Transverse colon (tissue), 3 donors: ENCODE data around the gene FMOD.

Experiments used
- CTCF ChIP-seq, 5 experiments: fragments of 200-600 bp in 3 of 5; fragments of 450-650 bp in 2 of 5; sonication (generic) in 3 of 5; IDR thresholded peaks; 1 replicate in 2 of 5; 2 replicates in 3 of 5; pipeline ENCODE4 v1.5.1; 2016 to 2017; ENCODE audit warnings: antibody characterized with exemption in 5 of 5, inconsistent platforms in 3 of 5, mild to moderate bottlenecking in 2 of 5, moderate library complexity in 1 of 5
- EP300 ChIP-seq: sonication (generic); formaldehyde crosslinking; IDR thresholded peaks from one replicate; pipeline ENCODE4 v1.6.1; 2017; ENCODE audit warnings: antibody characterized with exemption, low read depth
- POLR2A ChIP-seq: fragments of 450-650 bp; IDR thresholded peaks from one replicate; pipeline ENCODE4 v1.6.1; 2016; ENCODE audit warnings: antibody characterized with exemption, mild to moderate bottlenecking, moderate library complexity

- TF ChIP-seq POLR2A (no peak), CTCF (IDR thresholded peaks at IDR 0.05) (no peak), EP300 (no peak)
These were observed 39.4 kb upstream of the FMOD start for GRCh38 chr1:203390298-203390697.
